NCI-H1092 treated with DMSO at 0.1 percent for 48 hours (cell line): ENCODE data around the gene SEC16A.

ENCODE experiments used
- DNase-seq: peaks from one replicate; lab custom pipeline; 2025; lab: John Stamatoyannopoulos, UW

The SEC16A gene

DNA sequence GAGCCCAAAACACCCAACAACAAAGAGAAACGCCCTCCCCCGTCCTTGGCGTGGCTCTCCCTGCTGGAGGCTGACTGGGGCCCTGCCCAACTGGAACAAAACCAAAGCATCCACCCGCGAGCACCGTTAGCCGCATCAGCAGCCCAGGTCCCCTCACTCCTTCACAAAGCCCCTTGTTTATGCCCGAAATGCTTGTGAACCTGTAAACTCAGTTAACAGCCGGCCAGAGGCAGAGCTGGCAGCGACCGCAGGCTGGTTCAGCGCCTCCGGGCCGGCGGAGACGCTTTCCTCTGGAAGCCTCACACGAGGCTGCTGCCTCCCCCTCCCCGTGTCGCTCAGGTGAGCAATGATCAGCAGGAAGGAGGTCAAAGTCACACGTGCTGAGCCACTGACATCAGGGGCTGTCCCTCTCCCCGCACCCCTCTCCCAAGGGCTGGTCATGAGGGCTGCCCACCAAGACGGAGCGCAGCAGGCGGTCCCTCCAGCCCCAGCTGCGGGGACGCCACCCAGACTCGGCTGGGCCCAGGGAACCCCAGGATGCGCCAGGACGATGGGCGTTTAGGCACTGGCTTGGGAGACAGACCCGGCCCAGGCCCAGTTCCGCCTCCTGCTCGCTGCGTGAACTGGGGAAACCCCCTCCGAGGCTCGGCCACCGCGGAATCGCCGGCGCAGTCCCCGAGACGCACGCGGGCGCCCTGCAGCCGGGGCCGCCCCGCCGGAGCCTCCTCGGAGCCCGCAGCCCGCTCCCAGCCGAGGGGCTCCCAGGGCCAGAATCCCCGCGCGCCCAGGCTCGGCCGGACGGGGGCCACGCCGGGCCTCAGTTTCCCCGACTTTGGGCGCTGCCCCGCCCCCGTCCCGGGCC lies 83.4 kb downstream of the SEC16A start:
- DNase-seq = no peak

DNA sequence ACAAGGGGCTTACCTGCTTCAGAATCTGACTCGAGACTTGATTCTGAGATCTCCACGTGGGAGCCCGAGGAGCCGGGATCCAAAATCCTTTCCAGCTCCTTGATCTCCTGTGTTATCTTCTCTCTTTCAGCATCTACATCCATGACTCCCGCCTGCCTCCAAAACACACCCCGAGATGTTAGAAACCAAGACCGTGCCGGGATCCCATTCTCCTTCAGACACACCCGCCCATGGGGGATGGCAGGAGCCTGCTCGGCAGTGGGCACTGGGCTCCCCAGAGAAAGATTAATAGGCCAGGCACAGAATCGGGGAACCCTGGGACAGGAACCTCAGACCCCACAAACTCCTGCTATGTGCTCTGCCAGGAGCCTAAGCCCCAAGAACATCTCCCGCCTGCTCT lies 84.6 kb downstream of the SEC16A start:
- DNase-seq = no peak

DNA sequence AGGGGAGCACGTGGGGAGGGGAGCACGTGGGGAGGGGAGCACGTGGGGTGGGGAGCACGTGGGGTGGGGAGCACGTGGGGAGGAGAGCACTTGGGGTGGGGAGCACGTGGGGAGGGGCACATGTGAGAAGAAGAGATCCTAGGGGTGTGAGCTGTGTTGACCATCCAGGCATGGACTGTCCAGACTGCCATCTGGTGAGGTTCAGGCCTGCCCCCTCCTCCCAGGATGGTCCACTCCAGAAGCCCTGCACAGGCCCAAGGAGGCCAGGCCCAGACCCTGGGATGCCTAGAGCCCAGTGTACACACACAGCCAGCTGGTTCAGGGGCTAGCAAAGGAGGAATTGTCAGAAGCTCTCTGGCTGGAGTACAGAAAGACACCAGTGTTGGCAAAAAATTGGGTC lies 85.2 kb downstream of the SEC16A start:
- DNase-seq = no peak

DNA sequence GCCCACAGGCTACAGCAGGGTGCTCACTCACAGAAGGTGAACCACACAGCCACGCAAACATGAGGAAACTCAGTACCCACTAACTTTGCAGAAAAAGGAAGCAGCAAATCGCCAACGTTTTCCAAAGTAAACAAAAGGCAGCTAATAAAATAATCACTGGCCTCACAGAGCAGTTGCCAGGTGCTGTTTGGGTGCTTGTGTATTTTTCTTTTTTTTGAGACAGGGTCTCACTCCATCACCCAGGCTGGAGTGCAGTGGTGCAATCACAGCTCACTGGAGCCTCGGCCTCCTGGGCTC lies 86.7 kb downstream of the SEC16A start:
- no peak for DNase-seq

DNA sequence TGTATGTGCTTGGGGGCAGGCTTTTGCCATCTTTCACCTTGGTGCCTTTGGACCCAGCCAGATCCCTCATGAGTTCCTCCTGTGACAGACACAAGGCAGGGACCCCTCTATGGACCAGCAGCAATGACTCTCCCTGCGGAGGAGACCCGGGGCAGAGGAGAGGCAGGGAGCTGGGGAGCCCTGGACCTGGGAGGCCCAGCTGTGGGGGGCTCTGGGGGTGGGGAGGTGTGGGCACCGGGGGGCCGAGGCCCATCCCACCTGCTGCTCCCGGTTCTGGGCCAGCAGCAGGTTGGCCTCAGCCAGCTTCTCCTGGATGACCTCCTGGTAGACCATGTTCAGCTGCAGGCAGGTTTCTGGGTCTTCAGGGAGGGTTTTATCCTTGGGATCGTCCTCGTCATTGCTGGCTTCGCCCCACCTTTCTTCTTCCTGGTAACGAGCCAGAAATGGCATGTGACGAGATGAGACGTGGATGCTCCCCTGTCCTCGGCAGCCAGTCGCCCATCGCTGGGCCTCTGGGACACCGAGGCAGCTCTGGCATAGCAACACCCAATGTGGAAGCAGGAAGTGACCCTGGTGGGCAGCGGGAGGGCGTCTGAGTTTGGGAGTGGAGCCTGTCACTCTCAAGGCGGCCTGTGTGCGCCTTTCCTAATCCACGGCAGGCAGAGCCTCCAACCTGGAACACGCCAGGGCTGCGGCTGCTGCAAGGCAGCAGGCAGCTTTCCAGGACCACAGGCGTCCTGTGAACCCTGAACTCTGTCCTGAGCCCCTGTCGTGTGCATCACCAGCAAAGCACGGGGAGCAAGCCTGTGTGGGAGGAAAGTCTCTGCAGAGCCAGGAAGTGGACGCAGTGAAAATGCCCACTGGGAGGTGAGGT lies 87.3 kb downstream of the SEC16A start:
- no peak for DNase-seq

DNA sequence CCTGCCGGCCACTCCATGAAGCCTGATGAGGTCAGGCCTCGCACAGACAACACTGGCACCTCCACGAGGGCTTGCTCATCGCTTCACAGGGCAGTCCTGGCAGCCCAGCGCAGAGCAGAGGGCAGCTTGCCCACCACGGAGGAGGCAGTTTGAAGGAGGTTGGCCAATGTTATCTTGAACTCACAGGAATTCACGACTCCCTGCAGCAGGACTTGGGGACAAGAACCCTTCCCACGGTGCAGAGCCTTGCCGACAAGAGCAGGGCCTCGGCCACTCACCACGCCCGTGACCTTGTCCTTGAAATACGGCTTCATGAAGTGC lies 87.9 kb downstream of the SEC16A start:
- no peak for DNase-seq

DNA sequence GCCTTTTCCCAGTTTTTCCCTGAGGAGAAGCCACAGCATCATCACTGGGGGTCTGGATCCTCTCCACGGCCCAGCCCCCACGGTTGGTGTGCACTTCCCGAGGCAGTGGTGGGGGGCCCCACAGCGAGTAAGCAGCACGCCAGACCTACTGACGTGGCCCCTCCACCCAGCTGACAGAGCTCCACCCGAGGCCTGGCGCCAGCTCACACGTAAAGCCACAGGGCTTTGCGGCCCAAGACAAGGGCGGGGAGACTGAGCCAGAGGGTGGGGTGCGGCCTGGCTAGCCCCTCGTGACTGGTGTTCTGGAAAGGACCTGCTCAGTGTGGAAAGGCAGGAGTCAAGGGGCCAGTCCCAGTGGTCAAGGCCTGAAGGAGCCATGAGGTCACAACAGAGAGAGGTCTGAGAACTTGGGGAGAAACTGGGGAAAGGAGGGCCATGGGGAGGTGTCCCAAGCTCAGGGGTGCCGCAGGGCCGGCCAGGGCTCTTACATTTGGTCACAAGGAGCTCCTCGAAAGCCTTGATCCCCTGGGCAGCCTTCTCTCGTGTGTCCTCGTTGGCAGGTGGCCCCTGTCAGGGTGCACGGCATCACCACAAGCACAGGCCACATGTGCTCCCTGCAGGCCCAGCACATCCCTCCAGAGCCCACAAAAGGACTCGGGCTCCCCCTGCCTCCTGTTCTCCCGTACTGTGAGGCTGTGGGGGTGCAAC lies 88.4 kb downstream of the SEC16A start:
- no peak for DNase-seq

DNA sequence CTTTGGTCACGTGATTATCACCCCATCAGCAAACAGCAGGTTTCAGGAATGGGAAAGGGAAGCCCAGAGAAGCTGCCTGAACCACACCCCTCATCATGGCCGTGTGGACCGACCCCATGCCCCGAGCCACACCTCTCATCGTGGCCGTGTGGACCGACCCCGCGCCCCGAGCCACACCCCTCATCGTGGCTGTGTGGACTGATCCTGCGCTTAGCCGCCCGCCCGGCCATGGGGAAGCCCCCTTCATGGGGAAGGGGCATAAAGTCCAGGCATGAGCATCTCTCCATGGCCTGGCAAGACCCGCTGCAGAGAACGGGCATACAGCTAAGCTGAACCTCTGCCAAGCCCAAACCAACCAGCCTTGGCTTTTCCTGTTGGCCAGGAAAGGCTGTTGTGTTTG lies 89.3 kb downstream of the SEC16A start:
- DNase-seq = no peak

DNA sequence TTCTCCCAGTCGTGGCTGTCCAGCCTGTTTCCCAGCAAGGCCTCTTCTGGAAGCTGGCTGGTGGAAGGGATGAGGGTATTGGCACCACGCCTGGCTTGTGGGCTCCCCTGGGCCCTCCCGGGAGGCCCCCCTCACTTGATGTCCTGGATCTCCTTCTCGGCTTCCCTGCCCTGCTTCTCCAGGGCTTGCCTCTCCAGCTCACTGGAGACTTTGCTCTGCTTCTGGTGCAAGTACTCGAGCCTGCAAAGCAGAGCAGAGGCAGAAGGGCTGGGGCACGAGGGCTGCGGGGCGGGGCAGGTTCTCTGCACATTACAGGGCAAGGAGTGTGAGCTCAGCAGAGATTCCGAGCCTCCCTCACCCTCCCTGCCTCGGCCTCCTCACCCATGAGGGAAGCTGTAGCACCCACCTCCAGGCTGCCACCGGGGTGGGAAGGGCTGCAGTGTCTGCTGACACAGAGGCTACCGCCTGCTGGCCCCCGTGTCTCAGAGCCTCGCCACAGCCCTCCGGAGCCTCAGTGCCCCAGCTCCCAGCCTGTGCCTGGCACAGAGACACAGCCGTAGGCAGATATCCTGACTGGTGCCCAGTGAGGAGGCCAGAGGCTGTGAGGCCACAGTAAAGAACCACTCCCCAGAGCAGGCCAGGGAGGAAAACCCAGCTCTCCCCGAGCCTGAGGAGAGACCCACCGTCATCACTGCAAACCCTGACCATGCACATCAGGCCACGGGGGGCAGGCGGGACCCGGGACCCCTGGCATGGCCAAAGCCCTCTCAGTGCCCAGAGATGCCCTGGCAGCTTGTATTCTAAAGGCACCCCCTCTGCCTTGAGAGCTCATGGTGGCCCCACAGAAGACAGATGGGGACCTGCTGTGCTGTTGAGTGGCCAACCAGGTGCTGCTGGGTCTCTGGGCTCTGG lies 90.0 kb downstream of the SEC16A start:
- DNase-seq = no peak

DNA sequence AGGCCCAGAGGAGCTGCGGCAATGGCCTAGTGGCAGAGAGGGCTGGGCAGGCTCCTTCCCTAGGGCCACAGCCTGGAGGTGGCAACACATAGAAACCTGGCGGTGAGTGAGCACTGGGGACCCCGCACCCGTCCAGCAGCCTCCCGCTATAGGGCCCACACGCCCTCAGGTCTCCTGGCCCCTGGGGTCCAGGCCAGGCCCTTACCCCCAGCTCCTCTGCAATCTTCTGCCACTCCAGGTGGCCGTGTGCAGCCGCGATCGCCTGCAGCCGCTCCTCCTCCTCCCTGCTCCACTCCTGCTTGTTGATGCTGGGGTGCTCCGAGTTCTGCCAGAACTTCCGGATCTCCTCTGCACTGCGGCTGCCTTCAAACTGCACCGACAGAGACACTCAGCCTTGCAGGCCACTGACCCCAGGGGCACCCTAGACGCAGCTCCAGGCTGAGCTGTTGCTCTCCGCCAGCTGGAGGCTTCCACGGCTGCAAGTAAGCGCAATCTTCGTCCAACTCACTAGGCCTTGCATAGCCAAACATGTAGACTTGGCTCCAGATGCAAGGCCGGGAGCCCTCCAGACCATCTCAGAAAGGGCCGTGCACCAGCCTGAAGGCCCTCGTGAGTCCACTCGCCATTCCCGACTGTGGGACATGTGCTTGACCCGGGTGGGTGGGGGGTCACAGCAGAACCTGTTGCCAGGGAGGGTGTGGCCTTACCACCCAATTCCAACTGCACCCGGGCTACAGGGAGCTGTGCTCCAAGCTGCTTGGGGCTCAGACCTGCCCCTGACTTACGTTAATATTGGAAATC lies 90.9 kb downstream of the SEC16A start:
- DNase-seq = no peak
